DND-41 (cell line): ENCODE measurements around the gene CTBP1.

ENCODE experiments used
- ATAC-seq: fragments of 200-7000 bp; cut with Tn5 transposase; 3 replicates; pipeline ENCODE4 v1.9.1; 2021; ENCODE audit warnings: low read depth; ENCODE audit not compliant: insufficient read depth
- DNase-seq: peaks from one replicate; pipeline ENCODE4 v3.0.0-alpha.2; 2020
- H2AFZ ChIP-seq: 2 replicates; pipeline ENCODE4 v1.6.0; 2012; ENCODE audit warnings: low read depth, low read length
- H3K27ac ChIP-seq: 2 replicates; pipeline ENCODE4 v1.5.1; 2012; ENCODE audit warnings: low read length, inconsistent platforms
- H3K27me3 ChIP-seq: fragments of 200-600 bp; sonication (generic); 2 replicates; pipeline ENCODE4 v1.6.0; 2012; ENCODE audit warnings: low read length, mild to moderate bottlenecking, inconsistent platforms; ENCODE audit not compliant: insufficient read depth, poor library complexity
- H3K36me3 ChIP-seq: 2 replicates; pipeline ENCODE4 v1.5.1; 2012; ENCODE audit warnings: low read length, inconsistent platforms; ENCODE audit not compliant: insufficient read depth
- H3K4me1 ChIP-seq: 2 replicates; pipeline ENCODE4 v1.5.1; 2012; ENCODE audit warnings: mild to moderate bottlenecking, low read length; ENCODE audit not compliant: insufficient read depth
- H3K4me2 ChIP-seq: 2 replicates; pipeline ENCODE4 v1.6.0; 2012; ENCODE audit warnings: mild to moderate bottlenecking, moderate library complexity, low read length, inconsistent platforms; ENCODE audit not compliant: insufficient read depth
- H3K4me3 ChIP-seq, 2 experiments: fragments of 200-600 bp in 1 of 2; shearing (Covaris generic) in 1 of 2; 2 replicates each; pipeline ENCODE4 v1.5.1; 2012 to 2016; ENCODE audit warnings: inconsistent platforms in 2 of 2, low read length in 2 of 2, mild to moderate bottlenecking in 2 of 2, low read depth in 1 of 2, moderate library complexity in 1 of 2
- H3K79me2 ChIP-seq: 2 replicates; pipeline ENCODE4 v1.6.0; 2012; ENCODE audit warnings: low read length, inconsistent platforms; ENCODE audit not compliant: insufficient read depth
- H3K9ac ChIP-seq: 2 replicates; pipeline ENCODE4 v1.6.0; 2012; ENCODE audit warnings: low read depth, mild to moderate bottlenecking, inconsistent platforms, low read length, moderate library complexity
- H3K9me3 ChIP-seq: 2 replicates; pipeline ENCODE4 v1.5.1; 2012; ENCODE audit warnings: low read length, moderate library complexity, mild to moderate bottlenecking, inconsistent platforms; ENCODE audit not compliant: insufficient read depth, severe bottlenecking
- H4K20me1 ChIP-seq: 2 replicates; pipeline ENCODE4 v1.6.0; 2012; ENCODE audit warnings: low read length; ENCODE audit not compliant: insufficient read depth
- EZH2 ChIP-seq: IDR thresholded peaks from 3 replicates; pipeline ENCODE4 v1.6.1; 2012; ENCODE audit warnings: borderline replicate concordance, low read depth, mild to moderate bottlenecking, moderate library complexity, low read length, inconsistent platforms; ENCODE audit not compliant: severe bottlenecking
- TF ChIP-seq, protein P1 (sequence below): IDR thresholded peaks from 2 replicates; pipeline ENCODE4 v1.5.1; 2012; ENCODE audit warnings: borderline replicate concordance, low read length, moderate library complexity, mild to moderate bottlenecking; ENCODE audit not compliant: poor library complexity, severe bottlenecking; ENCODE audit errors: extremely low read depth

Gene CTBP1

DNA sequence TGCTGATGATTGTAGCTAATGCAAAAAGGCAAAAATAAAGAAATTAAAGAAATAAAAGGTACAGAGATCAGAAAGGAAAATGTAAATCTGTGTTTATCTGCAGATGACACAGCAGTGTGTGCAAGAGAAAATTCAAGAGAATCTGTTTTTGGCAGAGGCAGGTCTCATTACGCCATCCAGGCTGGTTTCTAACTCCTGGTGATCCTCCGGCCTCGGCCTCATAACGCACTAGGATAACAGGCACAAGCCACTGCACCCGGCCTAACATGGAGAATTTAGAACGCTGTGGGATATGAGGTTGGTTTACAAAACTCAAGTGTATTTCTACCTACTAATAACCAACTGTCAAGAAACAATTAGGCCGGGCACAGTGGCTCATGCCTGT is 29.4 kb downstream of the CTBP1 start:
- no peak overlapping the region; the same call in 1 of the 2 replicates for H3K27ac ChIP-seq
- no peaks in the 10 kb centered on the region for H3K27me3 ChIP-seq
- H3K4me3 ChIP-seq, result no peak overlapping the region
- H4K20me1 ChIP-seq, result peaks cover 28% of the 10 kb centered on the region
- peaks cover 29% of the 10 kb centered on the region for H3K4me1 ChIP-seq
- peaks cover 91% of the 10 kb centered on the region for H3K36me3 ChIP-seq
- no peaks in the 10 kb centered on the region for H3K9me3 ChIP-seq
- H2AFZ ChIP-seq, result no peak overlapping the region
- H3K79me2 ChIP-seq, result peaks cover 64% of the 10 kb centered on the region
- DNase-seq, result no peak
- no peak overlapping the region for H3K4me2 ChIP-seq
- no peak overlapping the region for H3K9ac ChIP-seq
- TF ChIP-seq EZH2, result no peak
- TF ChIP-seq, protein P1, sequence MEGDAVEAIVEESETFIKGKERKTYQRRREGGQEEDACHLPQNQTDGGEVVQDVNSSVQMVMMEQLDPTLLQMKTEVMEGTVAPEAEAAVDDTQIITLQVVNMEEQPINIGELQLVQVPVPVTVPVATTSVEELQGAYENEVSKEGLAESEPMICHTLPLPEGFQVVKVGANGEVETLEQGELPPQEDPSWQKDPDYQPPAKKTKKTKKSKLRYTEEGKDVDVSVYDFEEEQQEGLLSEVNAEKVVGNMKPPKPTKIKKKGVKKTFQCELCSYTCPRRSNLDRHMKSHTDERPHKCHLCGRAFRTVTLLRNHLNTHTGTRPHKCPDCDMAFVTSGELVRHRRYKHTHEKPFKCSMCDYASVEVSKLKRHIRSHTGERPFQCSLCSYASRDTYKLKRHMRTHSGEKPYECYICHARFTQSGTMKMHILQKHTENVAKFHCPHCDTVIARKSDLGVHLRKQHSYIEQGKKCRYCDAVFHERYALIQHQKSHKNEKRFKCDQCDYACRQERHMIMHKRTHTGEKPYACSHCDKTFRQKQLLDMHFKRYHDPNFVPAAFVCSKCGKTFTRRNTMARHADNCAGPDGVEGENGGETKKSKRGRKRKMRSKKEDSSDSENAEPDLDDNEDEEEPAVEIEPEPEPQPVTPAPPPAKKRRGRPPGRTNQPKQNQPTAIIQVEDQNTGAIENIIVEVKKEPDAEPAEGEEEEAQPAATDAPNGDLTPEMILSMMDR, result no peak
- ATAC-seq, result no peak

DNA sequence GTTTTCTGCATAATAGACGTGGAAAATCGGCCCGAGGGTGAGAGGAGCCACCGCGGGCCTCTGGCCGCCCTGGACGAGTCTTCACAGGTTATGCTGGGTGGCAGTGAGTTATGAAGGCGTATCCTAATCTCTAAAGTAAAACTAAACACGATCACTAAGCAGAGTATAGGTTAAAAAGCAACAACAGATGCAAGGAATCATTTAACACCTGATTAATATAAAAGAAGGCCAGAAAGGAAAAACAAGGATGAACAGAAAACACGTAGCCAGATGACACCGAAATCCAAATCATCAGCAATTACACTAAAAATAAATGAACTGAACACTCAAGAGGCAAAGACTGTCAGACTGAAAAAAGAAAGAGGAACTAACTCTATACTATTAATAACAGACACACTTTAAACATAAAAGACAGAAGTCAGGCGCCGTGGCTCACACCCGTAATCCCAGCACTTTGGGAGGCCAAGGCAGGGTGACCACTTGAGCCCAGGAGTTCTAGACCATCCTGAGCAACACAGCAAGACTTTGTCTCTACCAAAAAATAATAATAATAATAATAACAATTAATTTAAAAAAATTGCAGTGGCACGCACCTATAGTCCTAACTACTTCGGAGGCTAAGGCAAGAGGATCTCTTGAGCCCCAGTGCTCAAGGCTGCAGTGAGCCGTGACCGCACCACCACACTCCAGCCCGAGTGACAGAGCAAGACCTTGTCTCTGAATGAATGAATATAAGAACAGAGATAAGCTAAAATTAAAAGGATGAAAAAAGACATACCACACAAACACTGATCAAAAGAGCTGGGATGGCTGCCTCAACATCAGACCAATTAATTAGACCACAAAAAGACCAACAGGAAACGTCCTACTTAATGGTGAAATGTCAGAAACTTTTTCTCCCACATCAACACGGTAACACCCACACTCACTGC is 30.0 kb downstream of the CTBP1 start:
- Histone ChIP-seq H4K20me1 (peaks cover 27% of the 10 kb centered on the region), H3K4me2 (no peak overlapping the region), H3K4me1 (peaks cover 29% of the 10 kb centered on the region), H3K27me3 (no peaks in the 10 kb centered on the region), H3K79me2 (peaks cover 61% of the 10 kb centered on the region), H3K27ac (peak overlapping the region; percentile 23; the same call in 1 of the 2 replicates), H3K9me3 (no peaks in the 10 kb centered on the region), H2AFZ (no peak overlapping the region), H3K4me3 (no peak overlapping the region), H3K36me3 (peaks cover 91% of the 10 kb centered on the region), H3K9ac (no peak overlapping the region)
- DNase-seq, result no peak
- no peak for ATAC-seq
- TF ChIP-seq, protein P1, result no peak
- no peak for TF ChIP-seq EZH2

DNA sequence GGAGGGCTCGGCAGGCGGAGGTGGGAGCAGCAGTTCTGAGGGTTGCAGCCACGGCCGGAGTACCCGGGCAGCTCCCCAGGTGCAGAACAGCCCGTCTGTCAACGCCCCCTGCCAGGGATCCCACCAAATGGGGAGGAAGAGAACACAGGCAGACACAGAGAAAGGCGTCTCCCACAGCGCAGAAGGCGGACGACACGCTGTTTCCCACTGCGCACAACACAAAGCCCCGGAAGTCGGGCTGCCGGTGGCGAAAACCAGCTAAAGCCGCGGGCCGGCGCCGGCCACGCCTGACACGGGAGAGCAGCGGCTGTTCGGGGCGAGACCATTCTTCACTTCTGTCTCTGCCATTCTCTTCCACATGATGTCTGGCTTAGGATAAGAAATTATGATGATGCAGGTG is 31.6 kb downstream of the CTBP1 start:
- no peaks in the 10 kb centered on the region for H3K27me3 ChIP-seq
- no peaks in the 10 kb centered on the region for H3K9me3 ChIP-seq
- H2AFZ ChIP-seq, result no peak overlapping the region
- H4K20me1 ChIP-seq, result peaks cover 34% of the 10 kb centered on the region
- peaks cover 62% of the 10 kb centered on the region for H3K79me2 ChIP-seq
- no peak for DNase-seq
- TF ChIP-seq EZH2, result no peak
- TF ChIP-seq, protein P1, result no peak
- H3K36me3 ChIP-seq, result peaks cover 91% of the 10 kb centered on the region
- H3K4me3 ChIP-seq, result peak overlapping the region in 1 of 2 experiments; percentile 25; a peak in 2 of 4 replicates
- H3K4me2 ChIP-seq, result peak overlapping the region; percentile 50
- peak overlapping the region; percentile 77 for H3K27ac ChIP-seq
- peak overlapping the region; percentile 51 for H3K9ac ChIP-seq
- ATAC-seq, result no peak; the same call in 2 of the 3 replicates
- peaks cover 29% of the 10 kb centered on the region for H3K4me1 ChIP-seq
